GM12801 (cell line): ENCODE data around the gene AGPAT4.

ENCODE experiments used
- CTCF ChIP-seq: IDR thresholded peaks from one replicate; pipeline ENCODE4 v1.5.1; 2011; ENCODE audit warnings: control low read depth; ENCODE audit not compliant: insufficient read length; ENCODE audit errors: extremely low read depth

AGPAT4 gene

DNA sequence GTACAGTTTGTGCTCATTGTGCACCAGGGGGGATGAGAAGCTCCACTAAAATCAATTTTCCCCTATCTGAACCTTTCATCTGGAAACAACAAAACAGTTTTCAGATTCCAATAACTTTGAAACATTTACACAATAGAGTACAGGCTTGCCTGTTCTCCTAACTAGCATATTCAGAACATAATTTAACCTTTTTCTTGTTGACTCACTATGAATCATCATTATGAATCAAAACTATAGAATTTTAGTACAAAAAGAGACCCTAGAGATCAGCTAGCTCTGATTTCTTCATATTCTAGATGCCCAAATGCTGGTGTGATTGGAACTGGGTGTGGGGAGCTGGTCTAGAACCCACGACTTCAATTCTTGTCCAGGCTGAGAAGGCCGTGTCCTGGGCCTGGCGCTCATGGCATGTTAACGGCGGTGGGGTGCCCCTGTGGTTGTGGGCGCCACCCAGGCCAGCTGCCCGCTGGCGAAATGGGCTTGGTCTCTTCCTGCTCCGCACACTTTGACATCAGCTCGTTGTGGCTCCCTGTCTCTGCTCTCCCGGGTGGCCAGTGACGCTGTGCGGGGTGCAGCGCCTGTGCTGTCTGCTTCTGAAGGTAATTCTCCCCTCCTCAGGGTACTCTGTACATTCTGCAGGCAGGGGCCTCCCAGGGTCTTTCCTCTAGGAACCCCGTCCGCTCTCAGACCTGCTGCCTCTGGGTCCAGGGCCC, 29.9 kb upstream of the AGPAT4 start:
- no peak for TF ChIP-seq CTCF

DNA sequence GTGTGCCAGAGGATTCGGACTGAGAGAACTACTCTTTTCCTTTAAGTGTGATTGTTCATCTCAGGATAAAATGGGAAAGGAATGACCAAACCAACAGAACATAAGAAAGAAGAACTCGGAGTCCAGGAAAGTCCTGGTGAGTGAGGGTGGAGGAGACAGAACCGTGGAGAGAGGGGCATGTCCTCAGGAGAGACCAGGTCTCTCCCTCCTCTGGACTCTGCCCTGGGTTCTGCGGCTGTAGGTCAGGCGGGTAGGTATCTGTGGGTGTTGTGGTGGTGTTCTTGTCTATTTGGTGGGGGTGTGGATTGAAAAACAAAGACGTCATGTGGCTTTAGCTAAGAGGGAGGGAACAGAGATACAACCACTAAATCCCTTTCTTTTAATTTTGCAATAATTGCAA, 29.1 kb upstream of the AGPAT4 start:
- no peak for TF ChIP-seq CTCF

- no peak for TF ChIP-seq CTCF
Observed at GRCh38 chr6:161301338-161301737, 27.5 kb upstream of the AGPAT4 start.

- no peak for TF ChIP-seq CTCF
Observed at GRCh38 chr6:161300823-161301222, 27.0 kb upstream of the AGPAT4 start.

- no peak for TF ChIP-seq CTCF
Observed at GRCh38 chr6:161299726-161300125, 25.9 kb upstream of the AGPAT4 start.

GRCh38 chr6:161295784-161296183, 21.9 kb upstream of the AGPAT4 start:
- TF ChIP-seq CTCF = no peak

DNA sequence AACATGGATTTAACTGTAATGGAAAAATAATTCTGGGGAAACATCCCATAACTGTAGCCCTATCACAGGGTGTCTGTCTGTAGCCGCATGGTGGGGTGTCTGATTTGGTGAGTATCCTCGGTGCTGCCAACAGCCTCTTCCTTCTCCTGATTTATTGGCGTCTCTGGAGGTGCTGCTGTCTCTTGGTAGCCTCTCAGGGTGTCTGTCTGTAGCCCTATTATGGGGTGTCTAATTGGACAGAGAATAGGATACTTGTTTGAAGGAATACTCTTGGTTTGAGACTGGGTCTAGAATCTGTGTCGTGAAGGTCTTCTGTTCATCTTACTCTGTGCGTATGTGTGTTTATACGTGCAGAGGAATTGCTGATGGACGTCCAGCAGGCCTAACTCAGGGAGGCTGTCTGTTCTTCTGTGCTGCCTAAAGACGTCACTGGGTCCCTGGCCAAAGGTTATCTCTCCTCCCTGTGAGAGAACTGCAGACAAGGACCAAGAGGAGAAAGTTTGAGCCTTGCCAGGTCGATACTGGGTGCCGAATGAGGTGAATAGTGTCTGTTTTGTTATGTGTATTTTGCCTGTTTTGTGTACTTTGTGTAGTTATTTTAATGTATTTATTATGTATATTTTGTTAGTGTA, 18.9 kb upstream of the AGPAT4 start:
- TF ChIP-seq CTCF = no peak
